Osteocyte (in vitro differentiated cells): ENCODE measurements around the gene RFNG. TPM values are rescaled to one million over a fixed set of nuclear protein-coding genes. Genes with fewer than 3 reads are reported as not detected.

ENCODE experiments used
- DNase-seq: peaks from one replicate; pipeline ENCODE4 v3.0.0; 2021; ENCODE audit warnings: mixed read lengths; ENCODE audit not compliant: unreplicated experiment; ENCODE audit errors: extremely low spot score
- H3K27ac Mint-ChIP-seq: one replicate; pipeline ENCODE4 v1.8.0; 2021; ENCODE audit warnings: mild to moderate bottlenecking, mixed read lengths; ENCODE audit not compliant: unreplicated experiment
- H3K27me3 Mint-ChIP-seq: one replicate; pipeline ENCODE4 v1.8.0; 2021; ENCODE audit warnings: mixed read lengths; ENCODE audit not compliant: unreplicated experiment
- H3K36me3 Mint-ChIP-seq: one replicate; pipeline ENCODE4 v1.8.0; 2021; ENCODE audit warnings: mixed read lengths; ENCODE audit not compliant: unreplicated experiment
- H3K4me1 Mint-ChIP-seq: one replicate; pipeline ENCODE4 v1.8.0; 2021; ENCODE audit warnings: mixed read lengths; ENCODE audit not compliant: unreplicated experiment
- H3K4me3 Mint-ChIP-seq: one replicate; pipeline ENCODE4 v1.8.0; 2021; ENCODE audit warnings: mild to moderate bottlenecking, moderate library complexity, mixed read lengths; ENCODE audit not compliant: unreplicated experiment
- H3K9me3 Mint-ChIP-seq: one replicate; pipeline ENCODE4 v1.8.0; 2021; ENCODE audit warnings: mixed read lengths; ENCODE audit not compliant: unreplicated experiment
- CTCF ChIP-seq: fragments of 200-600 bp; sonication (generic); IDR thresholded peaks from 2 replicates; pipeline ENCODE4 v1.5.0; 2021; ENCODE audit warnings: antibody characterized with exemption, mild to moderate bottlenecking, moderate library complexity
- total RNA-seq: library from RNA; stranded (reverse); gene quantifications from 2 replicates; pipeline ENCODE4 v1.2.1, GENCODE V29; 2021

RFNG gene
- total RNA-seq, 1 donor from 2014 or later, result 41.0 TPM

GRCh38 chr17:82000803-82001570 is 50.6 kb downstream of the RFNG start:
- Mint-ChIP-seq H3K4me1 (peaks cover 19% of the 10 kb centered on the region), H3K9me3 (no peaks in the 10 kb centered on the region), H3K36me3 (peaks cover 6% of the 10 kb centered on the region), H3K27me3 (no peaks in the 10 kb centered on the region), H3K4me3 (no peak overlapping the region), H3K27ac (no peak overlapping the region)
- no peak for TF ChIP-seq CTCF
- no peak for DNase-seq

- Mint-ChIP-seq H3K4me1 (peaks cover 19% of the 10 kb centered on the region), H3K27ac (no peak overlapping the region), H3K36me3 (peaks cover 8% of the 10 kb centered on the region), H3K27me3 (no peaks in the 10 kb centered on the region), H3K9me3 (no peaks in the 10 kb centered on the region), H3K4me3 (no peak overlapping the region)
- TF ChIP-seq CTCF, result no peak
- DNase-seq, result no peak
Measured at GRCh38 chr17:81999976-82000802, 51.4 kb downstream of the RFNG start.

GRCh38 chr17:81999587-81999975 is 52.0 kb downstream of the RFNG start:
- Mint-ChIP-seq H3K27me3 (no peaks in the 10 kb centered on the region), H3K9me3 (no peaks in the 10 kb centered on the region), H3K4me1 (peaks cover 22% of the 10 kb centered on the region), H3K27ac (no peak overlapping the region), H3K36me3 (peaks cover 10% of the 10 kb centered on the region), H3K4me3 (no peak overlapping the region)
- no peak for DNase-seq
- TF ChIP-seq CTCF, result no peak

- Mint-ChIP-seq H3K4me1 (peaks cover 17% of the 10 kb centered on the region), H3K9me3 (no peaks in the 10 kb centered on the region), H3K27ac (no peak overlapping the region), H3K36me3 (peaks cover 10% of the 10 kb centered on the region), H3K4me3 (no peak overlapping the region), H3K27me3 (no peaks in the 10 kb centered on the region)
- DNase-seq, result no peak
- TF ChIP-seq CTCF, result no peak
Measured at GRCh38 chr17:81998691-81999438, 52.7 kb downstream of the RFNG start.
